ENCODE results near the gene POLR2J. TPM values are rescaled to one million over a fixed set of nuclear protein-coding genes. Genes with fewer than 3 reads are reported as not detected.
"Not testable (repeated sequence)": the region's sequence is repeated elsewhere in the genome, so short reads cannot be mapped to it uniquely, and the experiment has no call there.

Gene POLR2J
- polyA plus RNA-seq (2011; rRNA removed): 46.9 and 68.0 TPM in 2 replicates
- 14.3 and 20.4 TPM in 2 replicates for polyA minus RNA-seq (2011; rRNA and poly(A)+ RNA removed)

GRCh38 chr7:102478314-102479208 is at the start of gene POLR2J:
Gene POLR2J (minus strand): TSS chr7:102478922. CDS start chr7:102478860, 62 bp downstream.
- H3K27me3 ChIP-seq (ENCODE audit: control insufficient read depth, insufficient read depth, low read length); H3K36me3 ChIP-seq (ENCODE audit: control insufficient read depth, insufficient read depth, low read length); CTCF ChIA-PET; DNase-seq (ENCODE audit: low read depth); POLR2A ChIA-PET: not testable (repeated sequence)
- peak within 1 kb of the TSS; percentile 31 for H3K4me3 ChIP-seq (ENCODE audit: low read depth, low read length)

GRCh38 chr7:102527822-102528793 is 49.4 kb upstream of the POLR2J start:
- CTCF ChIA-PET; H3K27me3 ChIP-seq (ENCODE audit: control insufficient read depth, insufficient read depth, low read length); POLR2A ChIA-PET; H3K36me3 ChIP-seq (ENCODE audit: control insufficient read depth, insufficient read depth, low read length); H3K4me3 ChIP-seq (ENCODE audit: low read depth, low read length); DNase-seq (ENCODE audit: low read depth): not testable (repeated sequence)

- H3K27me3 ChIP-seq (ENCODE audit: control insufficient read depth, insufficient read depth, low read length); DNase-seq (ENCODE audit: low read depth); H3K4me3 ChIP-seq (ENCODE audit: low read depth, low read length); POLR2A ChIA-PET; H3K36me3 ChIP-seq (ENCODE audit: control insufficient read depth, insufficient read depth, low read length); CTCF ChIA-PET: not testable (repeated sequence)
These were observed 48.5 kb upstream of the POLR2J start for GRCh38 chr7:102527182-102527581.

GRCh38 chr7:102524803-102525202 is 46.1 kb upstream of the POLR2J start:
- H3K27me3 ChIP-seq (ENCODE audit: control insufficient read depth, insufficient read depth, low read length); POLR2A ChIA-PET; DNase-seq (ENCODE audit: low read depth); CTCF ChIA-PET; H3K36me3 ChIP-seq (ENCODE audit: control insufficient read depth, insufficient read depth, low read length); H3K4me3 ChIP-seq (ENCODE audit: low read depth, low read length): not testable (repeated sequence)

- POLR2A ChIA-PET; CTCF ChIA-PET; H3K4me3 ChIP-seq (ENCODE audit: low read depth, low read length); H3K27me3 ChIP-seq (ENCODE audit: control insufficient read depth, insufficient read depth, low read length); H3K36me3 ChIP-seq (ENCODE audit: control insufficient read depth, insufficient read depth, low read length): not testable (repeated sequence)
- DNase-seq (ENCODE audit: low read depth): peak; percentile 11
These were observed 42.1 kb upstream of the POLR2J start for GRCh38 chr7:102520797-102521196.

- H3K27me3 ChIP-seq (ENCODE audit: control insufficient read depth, insufficient read depth, low read length); CTCF ChIA-PET; H3K36me3 ChIP-seq (ENCODE audit: control insufficient read depth, insufficient read depth, low read length); DNase-seq (ENCODE audit: low read depth); POLR2A ChIA-PET: not testable (repeated sequence)
- H3K4me3 ChIP-seq (ENCODE audit: low read depth, low read length): peak within 1 kb of the TSS; percentile 33
These were observed 38.9 kb upstream of the POLR2J start, which contains the start of gene RASA4B for GRCh38 chr7:102517550-102518147. Gene RASA4B (minus strand): TSS chr7:102517777. CDS start chr7:102517710, 67 bp downstream.

GRCh38 chr7:102516951-102517350 is 38.2 kb upstream of the POLR2J start:
- POLR2A ChIA-PET: not testable (repeated sequence)

GRCh38 chr7:102515889-102516288 is 37.2 kb upstream of the POLR2J start:
- H3K4me3 ChIP-seq (ENCODE audit: low read depth, low read length); DNase-seq (ENCODE audit: low read depth); H3K27me3 ChIP-seq (ENCODE audit: control insufficient read depth, insufficient read depth, low read length); H3K36me3 ChIP-seq (ENCODE audit: control insufficient read depth, insufficient read depth, low read length); POLR2A ChIA-PET; CTCF ChIA-PET: not testable (repeated sequence)

More at GRCh38 chr7:102516951-102517350, 38.2 kb upstream of the POLR2J start:
- DNase-seq (ENCODE audit: low read depth); H3K4me3 ChIP-seq (ENCODE audit: low read depth, low read length); H3K36me3 ChIP-seq (ENCODE audit: control insufficient read depth, insufficient read depth, low read length); CTCF ChIA-PET; H3K27me3 ChIP-seq (ENCODE audit: control insufficient read depth, insufficient read depth, low read length): not testable (repeated sequence)

- H3K27me3 ChIP-seq (ENCODE audit: control insufficient read depth, insufficient read depth, low read length); H3K4me3 ChIP-seq (ENCODE audit: low read depth, low read length); DNase-seq (ENCODE audit: low read depth); H3K36me3 ChIP-seq (ENCODE audit: control insufficient read depth, insufficient read depth, low read length); CTCF ChIA-PET; POLR2A ChIA-PET: not testable (repeated sequence)
These were observed 36.4 kb upstream of the POLR2J start for GRCh38 chr7:102514881-102515721.

- POLR2A ChIA-PET; CTCF ChIA-PET; H3K27me3 ChIP-seq (ENCODE audit: control insufficient read depth, insufficient read depth, low read length); H3K36me3 ChIP-seq (ENCODE audit: control insufficient read depth, insufficient read depth, low read length): not testable (repeated sequence)
- DNase-seq (ENCODE audit: low read depth): peak; percentile 59
- peak overlapping the region; percentile 48 for H3K4me3 ChIP-seq (ENCODE audit: low read depth, low read length)
These were observed 34.0 kb upstream of the POLR2J start for GRCh38 chr7:102512642-102513221.

- not testable (repeated sequence) for DNase-seq (ENCODE audit: low read depth)
- peak overlapping the region; percentile 48; the same call in 1 of the 2 replicates for H3K4me3 ChIP-seq (ENCODE audit: low read depth, low read length)
These were observed 33.3 kb upstream of the POLR2J start for GRCh38 chr7:102511860-102512522.

More at GRCh38 chr7:102511860-102512522, 33.3 kb upstream of the POLR2J start:
- H3K27me3 ChIP-seq (ENCODE audit: control insufficient read depth, insufficient read depth, low read length); CTCF ChIA-PET; H3K36me3 ChIP-seq (ENCODE audit: control insufficient read depth, insufficient read depth, low read length); POLR2A ChIA-PET: not testable (repeated sequence)

All from BJ (cell line).